HG02852 (cell line): ENCODE measurements around the gene IFNL4.

ENCODE experiments used
- ATAC-seq: cut with Tn5 transposase; IDR thresholded peaks from one replicate; pipeline ENCODE4 v1.9.1; 2021; ENCODE audit warnings: mild to moderate bottlenecking, moderate library complexity; ENCODE audit not compliant: unreplicated experiment

The IFNL4 gene

GRCh38 chr19:39197808-39198207 is 50.8 kb downstream of the IFNL4 start:
- no peak for ATAC-seq

DNA sequence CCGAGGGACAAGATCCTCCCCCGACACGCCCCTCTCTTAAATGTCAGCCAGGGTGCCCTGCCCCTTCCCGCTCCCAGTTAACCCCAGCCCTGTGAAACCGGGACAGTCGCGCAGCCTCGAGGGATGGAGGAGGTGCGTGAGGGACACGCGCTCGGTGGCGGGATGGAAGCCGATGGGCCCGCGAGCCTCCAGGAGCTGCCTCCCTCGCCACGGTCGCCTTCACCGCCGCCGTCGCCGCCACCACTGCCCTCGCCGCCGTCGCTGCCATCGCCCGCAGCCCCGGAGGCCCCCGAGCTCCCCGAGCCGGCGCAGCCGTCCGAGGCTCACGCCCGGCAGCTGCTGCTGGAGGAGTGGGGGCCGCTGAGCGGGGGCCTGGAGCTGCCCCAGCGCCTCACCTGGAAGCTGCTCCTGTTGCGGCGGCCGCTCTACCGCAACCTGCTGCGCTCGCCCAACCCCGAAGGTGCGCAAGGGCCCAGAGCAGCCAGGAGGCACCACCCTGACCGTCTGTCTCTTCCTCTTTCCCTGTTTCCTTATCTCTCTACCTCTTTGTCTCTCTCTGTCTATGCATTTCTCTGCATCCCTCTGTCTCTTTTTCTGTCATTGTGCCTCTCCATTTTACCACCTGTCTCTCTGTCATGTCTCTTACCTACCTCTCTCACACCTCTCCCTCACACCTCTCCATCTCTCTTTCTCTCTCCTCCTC is 51.6 kb downstream of the IFNL4 start, which contains the start of gene NCCRP1:
Gene NCCRP1 (plus strand): TSS at position 105 of the 703 bp plus-strand sequence. CDS start 19 bp downstream, at position 124.
- ATAC-seq: no peak

- ATAC-seq: no peak
Measured at GRCh38 chr19:39196320-39196719, 52.3 kb downstream of the IFNL4 start.
